ENCODE results near the gene SHROOM3.

SHROOM3 gene

GRCh38 chr4:76738086-76738931 is 303.3 kb downstream of the SHROOM3 start:
- no peak for TF ChIP-seq CTCF (IDR thresholded peaks at IDR 0.05; ENCODE audit: insufficient read depth, low read length, poor library complexity, severe bottlenecking)
- Histone ChIP-seq H3K36me3 (ENCODE audit: control insufficient read depth, insufficient read depth, low read length) (no peaks in the 10 kb centered on the region; the same call in none of the 2 replicates), H3K4me3 (replicated peaks; ENCODE audit: low read depth, low read length) (no peak overlapping the region), H3K27me3 (replicated peaks; ENCODE audit: control insufficient read depth, insufficient read depth, low read length) (no peaks in the 10 kb centered on the region)
- no peak for DNase-seq (ENCODE audit: extremely low read depth, insufficient read length)

- DNase-seq (ENCODE audit: extremely low read depth, insufficient read length): no peak
- Histone ChIP-seq H3K27me3 (replicated peaks; ENCODE audit: control insufficient read depth, insufficient read depth, low read length) (no peaks in the 10 kb centered on the region), H3K4me3 (replicated peaks; ENCODE audit: low read depth, low read length) (no peak overlapping the region), H3K36me3 (ENCODE audit: control insufficient read depth, insufficient read depth, low read length) (no peaks in the 10 kb centered on the region; the same call in none of the 2 replicates)
- TF ChIP-seq CTCF (IDR thresholded peaks at IDR 0.05; ENCODE audit: insufficient read depth, low read length, poor library complexity, severe bottlenecking): no peak
These were observed 305.2 kb downstream of the SHROOM3 start for GRCh38 chr4:76740192-76740591.

- H3K4me3 ChIP-seq (replicated peaks; ENCODE audit: low read depth, low read length): no peak overlapping the region
- H3K36me3 ChIP-seq (ENCODE audit: control insufficient read depth, insufficient read depth, low read length): no peaks in the 10 kb centered on the region; the same call in none of the 2 replicates
- TF ChIP-seq CTCF (IDR thresholded peaks at IDR 0.05; ENCODE audit: insufficient read depth, low read length, poor library complexity, severe bottlenecking): no peak
- no peak for DNase-seq (ENCODE audit: extremely low read depth, insufficient read length)
- H3K27me3 ChIP-seq (replicated peaks; ENCODE audit: control insufficient read depth, insufficient read depth, low read length): no peaks in the 10 kb centered on the region
These were observed 306.0 kb downstream of the SHROOM3 start for GRCh38 chr4:76740866-76741662.

- TF ChIP-seq CTCF (IDR thresholded peaks at IDR 0.05; ENCODE audit: insufficient read depth, low read length, poor library complexity, severe bottlenecking): no peak
- no peak for DNase-seq (ENCODE audit: extremely low read depth, insufficient read length)
- Histone ChIP-seq H3K27me3 (replicated peaks; ENCODE audit: control insufficient read depth, insufficient read depth, low read length) (no peaks in the 10 kb centered on the region), H3K4me3 (replicated peaks; ENCODE audit: low read depth, low read length) (no peak overlapping the region), H3K36me3 (ENCODE audit: control insufficient read depth, insufficient read depth, low read length) (no peaks in the 10 kb centered on the region; the same call in none of the 2 replicates)
These were observed 306.6 kb downstream of the SHROOM3 start for GRCh38 chr4:76741663-76742020.

- Histone ChIP-seq H3K36me3 (ENCODE audit: control insufficient read depth, insufficient read depth, low read length) (no peaks in the 10 kb centered on the region; the same call in none of the 2 replicates), H3K4me3 (replicated peaks; ENCODE audit: low read depth, low read length) (no peak overlapping the region), H3K27me3 (replicated peaks; ENCODE audit: control insufficient read depth, insufficient read depth, low read length) (no peaks in the 10 kb centered on the region)
- no peak for DNase-seq (ENCODE audit: extremely low read depth, insufficient read length)
- TF ChIP-seq CTCF (IDR thresholded peaks at IDR 0.05; ENCODE audit: insufficient read depth, low read length, poor library complexity, severe bottlenecking): no peak
These were observed 309.4 kb downstream of the SHROOM3 start for GRCh38 chr4:76744241-76744921.

All from GM06990 (cell line).